ENCODE data around the gene MSI2.

DNA sequence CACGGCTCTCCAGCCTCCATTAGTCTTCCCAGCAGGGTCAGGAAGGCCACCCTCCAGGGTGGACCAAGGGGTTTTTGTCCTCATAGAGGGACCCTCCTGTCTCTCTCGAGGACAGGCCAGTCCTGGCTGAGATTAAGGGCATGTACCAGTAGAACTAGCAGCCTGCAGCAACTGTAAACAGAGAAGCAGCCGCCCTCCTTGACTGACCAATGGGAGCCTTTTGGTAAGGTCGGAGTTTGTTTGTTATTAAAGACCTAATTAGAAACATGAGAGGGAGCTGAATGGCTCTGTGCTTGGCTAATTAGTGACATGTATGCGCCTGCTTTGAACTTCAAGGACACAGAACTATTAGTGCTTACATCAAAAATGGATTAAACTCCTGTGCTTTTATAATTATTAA is 408.8 kb downstream of the MSI2 start:
- TF ChIP-seq, protein P1, sequence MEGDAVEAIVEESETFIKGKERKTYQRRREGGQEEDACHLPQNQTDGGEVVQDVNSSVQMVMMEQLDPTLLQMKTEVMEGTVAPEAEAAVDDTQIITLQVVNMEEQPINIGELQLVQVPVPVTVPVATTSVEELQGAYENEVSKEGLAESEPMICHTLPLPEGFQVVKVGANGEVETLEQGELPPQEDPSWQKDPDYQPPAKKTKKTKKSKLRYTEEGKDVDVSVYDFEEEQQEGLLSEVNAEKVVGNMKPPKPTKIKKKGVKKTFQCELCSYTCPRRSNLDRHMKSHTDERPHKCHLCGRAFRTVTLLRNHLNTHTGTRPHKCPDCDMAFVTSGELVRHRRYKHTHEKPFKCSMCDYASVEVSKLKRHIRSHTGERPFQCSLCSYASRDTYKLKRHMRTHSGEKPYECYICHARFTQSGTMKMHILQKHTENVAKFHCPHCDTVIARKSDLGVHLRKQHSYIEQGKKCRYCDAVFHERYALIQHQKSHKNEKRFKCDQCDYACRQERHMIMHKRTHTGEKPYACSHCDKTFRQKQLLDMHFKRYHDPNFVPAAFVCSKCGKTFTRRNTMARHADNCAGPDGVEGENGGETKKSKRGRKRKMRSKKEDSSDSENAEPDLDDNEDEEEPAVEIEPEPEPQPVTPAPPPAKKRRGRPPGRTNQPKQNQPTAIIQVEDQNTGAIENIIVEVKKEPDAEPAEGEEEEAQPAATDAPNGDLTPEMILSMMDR (IDR thresholded peaks at IDR 0.05; ENCODE audit: insufficient read depth, low read length, poor library complexity, severe bottlenecking): no peak
- TF ChIP-seq EZH2phosphoT487 (conservative IDR thresholded peaks at IDR 0.05; ENCODE audit: low read length): no peak

All from SU-DHL-6 (cell line).